Measurements from ENCODE around the gene POLR2H.

Gene POLR2H

GRCh38 chr3:184361532-184361931, at the start of gene POLR2H, which contains the start of gene CLCN2:
Gene POLR2H, plus strand, starts transcription at chr3:184361710. Its CDS starts 1,783 bp downstream, at chr3:184363493.
Gene CLCN2, minus strand, starts transcription at chr3:184361605. Its CDS starts 126 bp downstream, at chr3:184361479.
- peak; percentile 20 to 39 for DNase-seq (ENCODE audit: low read depth in 2 of 2)

GRCh38 chr3:184314363-184314699, 47.2 kb upstream of the POLR2H start, which contains the start of gene EIF4G1:
Gene EIF4G1, plus strand, starts transcription at chr3:184314606. Its CDS starts 1,191 bp downstream, at chr3:184315797.
- DNase-seq (ENCODE audit: low read depth in 2 of 2) = peak; percentile 85 to 90

GRCh38 chr3:184314700-184315542, 46.6 kb upstream of the POLR2H start:
- DNase-seq (ENCODE audit: low read depth in 2 of 2) = peak in 1 of 2 experiments; percentile 36

GRCh38 chr3:184315543-184315867, 46.0 kb upstream of the POLR2H start:
- DNase-seq (ENCODE audit: low read depth in 2 of 2) = no peak

GRCh38 chr3:184315871-184316661, 45.4 kb upstream of the POLR2H start:
- DNase-seq (ENCODE audit: low read depth in 2 of 2) = no peak

GRCh38 chr3:184316792-184317191, 44.7 kb upstream of the POLR2H start:
- DNase-seq (ENCODE audit: low read depth in 2 of 2) = no peak

GRCh38 chr3:184317201-184317600, 44.3 kb upstream of the POLR2H start:
- no peak for DNase-seq (ENCODE audit: low read depth in 2 of 2)

GRCh38 chr3:184320104-184320445, 41.4 kb upstream of the POLR2H start:
- peak in 1 of 2 experiments; percentile 42 for DNase-seq (ENCODE audit: low read depth in 2 of 2)

- no peak for DNase-seq (ENCODE audit: low read depth in 2 of 2)
Observed at GRCh38 chr3:184321666-184322065, 39.8 kb upstream of the POLR2H start.

- no peak for DNase-seq (ENCODE audit: low read depth in 2 of 2)
Observed at GRCh38 chr3:184322731-184323487, 38.6 kb upstream of the POLR2H start.

- DNase-seq (ENCODE audit: low read depth in 2 of 2) = no peak
Observed at GRCh38 chr3:184323696-184324095, 37.8 kb upstream of the POLR2H start.

- no peak for DNase-seq (ENCODE audit: low read depth in 2 of 2)
Observed at GRCh38 chr3:184325269-184325668, 36.2 kb upstream of the POLR2H start.

GRCh38 chr3:184325715-184326369, 35.7 kb upstream of the POLR2H start:
- no peak for DNase-seq (ENCODE audit: low read depth in 2 of 2)

GRCh38 chr3:184327171-184327570, 34.3 kb upstream of the POLR2H start:
- DNase-seq (ENCODE audit: low read depth in 2 of 2) = no peak

GRCh38 chr3:184328516-184328915, 33.0 kb upstream of the POLR2H start:
- DNase-seq (ENCODE audit: low read depth in 2 of 2) = no peak

- DNase-seq (ENCODE audit: low read depth in 2 of 2) = no peak
Observed at GRCh38 chr3:184332370-184333090, 29.0 kb upstream of the POLR2H start.

- no peak for DNase-seq (ENCODE audit: low read depth in 2 of 2)
Observed at GRCh38 chr3:184333190-184333589, 28.3 kb upstream of the POLR2H start.

GRCh38 chr3:184333700-184334099, 27.8 kb upstream of the POLR2H start:
- DNase-seq (ENCODE audit: low read depth in 2 of 2) = no peak

- no peak for DNase-seq (ENCODE audit: low read depth in 2 of 2)
Observed at GRCh38 chr3:184334470-184335158, 26.9 kb upstream of the POLR2H start.

GRCh38 chr3:184335291-184335660, 26.2 kb upstream of the POLR2H start:
- no peak for DNase-seq (ENCODE audit: low read depth in 2 of 2)
